Tibial nerve (tissue), 3 donors: ENCODE measurements around the gene THSD7B.

Experiments
- CTCF ChIP-seq, 5 experiments: fragments of 200-600 bp in 3 of 5; fragments of 450-650 bp in 2 of 5; sonication (generic) in 3 of 5; IDR thresholded peaks; one replicate each; pipeline ENCODE4 v1.5.1; 2016 to 2019; ENCODE audit warnings: antibody characterized with exemption in 5 of 5, mild to moderate bottlenecking in 3 of 5, moderate library complexity in 2 of 5
- POLR2A ChIP-seq, 2 donors: fragments of 450-650 bp; IDR thresholded peaks; one replicate each; pipeline ENCODE4 v1.6.1; 2017; ENCODE audit warnings: antibody characterized with exemption in 2 of 2, mild to moderate bottlenecking in 2 of 2, moderate library complexity in 2 of 2

DNA sequence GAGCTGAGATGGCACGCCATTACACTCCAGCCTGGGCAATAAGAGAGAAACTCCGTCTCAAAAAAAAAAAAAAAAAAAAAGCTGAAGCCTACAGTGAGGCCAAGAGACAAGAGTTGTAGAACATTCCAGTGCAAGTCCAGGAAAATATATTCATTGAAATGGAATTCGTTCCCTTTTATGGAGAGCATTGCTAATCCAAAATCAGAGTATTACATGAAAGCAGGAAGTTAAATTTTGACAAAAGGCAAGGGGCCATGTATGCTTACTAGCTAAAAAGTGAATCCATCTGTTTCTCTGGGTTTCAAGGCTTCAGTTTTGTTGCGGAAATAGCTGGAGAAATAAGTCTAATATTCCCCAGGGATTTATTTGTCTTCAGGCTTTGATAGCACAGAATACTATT lies 471.7 kb downstream of the THSD7B start:
- TF ChIP-seq CTCF (IDR thresholded peaks at IDR 0.05) = no peak
- TF ChIP-seq POLR2A (IDR thresholded peaks at IDR 0.05) = no peak
